ENCODE measurements around the gene LRRC63.

DNA sequence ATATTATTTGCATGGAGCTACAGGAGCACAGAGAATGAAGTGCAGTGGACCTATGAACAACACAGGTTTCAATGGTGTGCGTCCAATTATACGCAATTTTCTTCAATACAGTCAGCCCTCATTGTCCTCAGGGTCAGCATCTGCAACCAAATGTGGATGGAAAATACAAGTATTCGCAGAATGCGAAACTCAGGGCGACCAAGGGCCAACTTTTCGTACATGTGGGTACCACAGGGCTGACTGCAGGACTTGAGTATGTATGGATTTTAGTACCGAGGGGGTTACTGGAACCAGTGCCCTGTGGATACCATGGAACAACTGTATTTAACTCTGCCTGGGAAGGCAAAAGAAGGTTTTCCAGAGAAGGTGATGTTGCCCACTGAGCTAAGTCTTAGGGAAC, 40.0 kb upstream of the LRRC63 start:
- TF ChIP-seq CTCF (IDR thresholded peaks at IDR 0.05), result no peak
- no peak for TF ChIP-seq POLR2A (IDR thresholded peaks at IDR 0.05)

Data from thyroid gland (tissue), 4 donors.